ENCODE measurements around the gene PRKAR2B. TPM values are rescaled to one million over a fixed set of nuclear protein-coding genes. Genes with fewer than 3 reads are reported as not detected.

PRKAR2B gene
- total and polyA plus RNA-seq, 2 donors (not counting 1 experiment from before 2014, with no cell fraction given) = 0.07 to 0.81 TPM

GRCh38 chr7:107181172-107181571, 136.7 kb downstream of the PRKAR2B start:
- ChIA-PET POLR2A (interaction anchor here (1.7 kb wide), 1 partner anchor 12 kb away, joined by 7 read pairs; the partner anchor contains the start of gene HBP1), CTCF (interaction anchor here (1.1 to 2.4 kb wide), 4 partner anchors 12 to 31 kb away, joined by 3 to 13 read pairs (median 6); partner anchors contain the start of gene HBP1)
- H3K9me3 ChIP-seq (ENCODE audit: control extremely low read depth in 1 of 3, control insufficient read depth in 2 of 3, insufficient read depth in 1 of 3, low read length in 2 of 3) = no peaks in the 10 kb centered on the region
- H4K20me1 ChIP-seq (ENCODE audit: control insufficient read depth, insufficient read depth, low read length, poor library complexity, severe bottlenecking) = peaks cover 84% of the 10 kb centered on the region
- intact Hi-C loops (cut with micrococcal nuclease) = no loop called here
- no peak overlapping the region for H2AFZ ChIP-seq (ENCODE audit: insufficient read depth, low read depth, low read length, poor library complexity, severe bottlenecking)
- Mint-ChIP-seq H3K9me3 (ENCODE audit: insufficient read depth) (no peaks in the 10 kb centered on the region), H3K27me3 (no peaks in the 10 kb centered on the region), H3K4me3 (no peak overlapping the region), H3K4me1 (peaks cover 20% of the 10 kb centered on the region), H3K27ac (no peak overlapping the region)
- no peak overlapping the region for H3K4me3 ChIP-seq (ENCODE audit: control extremely low read depth in 1 of 5, extremely low read depth in 1 of 5, insufficient read depth in 1 of 5, low read depth in 2 of 5, low read length in 4 of 5)
- H3K27ac ChIP-seq (ENCODE audit: low read length in 2 of 2) = no peak overlapping the region
- DNase-seq (no peak), ATAC-seq (ENCODE audit: low read depth) (no peak)
- H3K9ac ChIP-seq (ENCODE audit: low read length) = no peak overlapping the region
- H3K79me2 ChIP-seq (ENCODE audit: control insufficient read depth, insufficient read depth, low read length) = peaks cover 77% of the 10 kb centered on the region
- TF ChIP-seq EZH2 (IDR thresholded peaks at IDR 0.05; ENCODE audit: borderline replicate concordance, insufficient read depth, low read depth, low read length, poor library complexity, severe bottlenecking) (no peak), CTCF (IDR thresholded peaks at IDR 0.05) (no peak)
- 100% methylated on average over 2 of the region's 5 CpGs for WGBS (ENCODE audit: insufficient coverage)
- H3K27me3 ChIP-seq (replicated peaks in 1 of 4; ENCODE audit: control extremely low read depth in 1 of 4, control insufficient read depth in 3 of 4, insufficient read depth in 4 of 4, low read length in 3 of 4) = no peaks in the 10 kb centered on the region
- H3K36me3 ChIP-seq (replicated peaks in 1 of 2; ENCODE audit: control extremely low read depth in 1 of 2, control insufficient read depth in 1 of 2, extremely low read depth in 1 of 2, insufficient read depth in 2 of 2, low read length in 1 of 2) = peaks cover 8 to 61% of the 10 kb centered on the region in 2 experiments
- H3K4me2 ChIP-seq (replicated peaks; ENCODE audit: low read depth, low read length, poor library complexity, severe bottlenecking) = no peak overlapping the region
- H3K4me1 ChIP-seq (ENCODE audit: control insufficient read depth in 2 of 2, insufficient read depth in 2 of 2, low read length in 2 of 2) = no peaks in the 10 kb centered on the region

DNA sequence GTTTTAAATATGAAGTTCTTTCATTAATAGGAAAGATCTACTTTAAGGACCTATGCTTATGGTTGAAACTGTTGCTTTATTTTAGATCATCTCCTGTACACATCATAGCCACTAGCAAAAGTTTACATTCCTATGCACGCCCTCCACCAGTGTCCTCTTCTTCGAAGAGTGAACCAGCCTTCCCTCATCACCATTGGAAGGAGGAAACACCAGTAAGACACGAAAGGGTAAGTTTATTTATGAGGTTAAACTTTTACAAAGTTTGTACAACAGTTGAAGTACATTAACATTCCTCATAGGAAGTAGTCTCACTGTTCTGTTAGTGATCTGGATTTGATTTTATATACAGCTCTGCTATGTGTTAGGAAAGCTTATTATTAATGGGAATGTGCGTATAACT, 141.2 kb downstream of the PRKAR2B start:
- TF ChIP-seq CTCF (IDR thresholded peaks at IDR 0.05) (no peak), EZH2 (IDR thresholded peaks at IDR 0.05; ENCODE audit: borderline replicate concordance, insufficient read depth, low read depth, low read length, poor library complexity, severe bottlenecking) (no peak)
- DNase-seq (no peak), ATAC-seq (ENCODE audit: low read depth) (no peak)
- H3K4me3 ChIP-seq (ENCODE audit: control extremely low read depth in 1 of 5, extremely low read depth in 1 of 5, insufficient read depth in 1 of 5, low read depth in 2 of 5, low read length in 4 of 5) = no peak overlapping the region
- ChIA-PET CTCF (interaction anchor here (1.1 kb wide), 1 partner anchor 39 kb away, joined by 3 read pairs; no protein-coding TSS in a partner anchor), POLR2A (no interaction called here)
- Mint-ChIP-seq H3K4me1 (peaks cover 2% of the 10 kb centered on the region), H3K9me3 (ENCODE audit: insufficient read depth) (no peaks in the 10 kb centered on the region), H3K4me3 (no peak overlapping the region), H3K27ac (no peak overlapping the region), H3K27me3 (no peaks in the 10 kb centered on the region)
- no CpG with 5 or more reads among the region's 4 CpGs for WGBS (ENCODE audit: insufficient coverage)
- intact Hi-C loops (cut with micrococcal nuclease) = no loop called here
- peaks cover 61% of the 10 kb centered on the region for H4K20me1 ChIP-seq (ENCODE audit: control insufficient read depth, insufficient read depth, low read length, poor library complexity, severe bottlenecking)
- peaks cover 31% of the 10 kb centered on the region for H3K79me2 ChIP-seq (ENCODE audit: control insufficient read depth, insufficient read depth, low read length)
- H3K9ac ChIP-seq (ENCODE audit: low read length) = no peak overlapping the region
- peaks cover 29 to 90% of the 10 kb centered on the region in 2 experiments for H3K36me3 ChIP-seq (replicated peaks in 1 of 2; ENCODE audit: control extremely low read depth in 1 of 2, control insufficient read depth in 1 of 2, extremely low read depth in 1 of 2, insufficient read depth in 2 of 2, low read length in 1 of 2)
- no peaks in the 10 kb centered on the region for H3K27me3 ChIP-seq (replicated peaks in 1 of 4; ENCODE audit: control extremely low read depth in 1 of 4, control insufficient read depth in 3 of 4, insufficient read depth in 4 of 4, low read length in 3 of 4)
- no peaks in the 10 kb centered on the region for H3K4me1 ChIP-seq (ENCODE audit: control insufficient read depth in 2 of 2, insufficient read depth in 2 of 2, low read length in 2 of 2)
- H2AFZ ChIP-seq (ENCODE audit: insufficient read depth, low read depth, low read length, poor library complexity, severe bottlenecking) = no peak overlapping the region
- H3K9me3 ChIP-seq (ENCODE audit: control extremely low read depth in 1 of 3, control insufficient read depth in 2 of 3, insufficient read depth in 1 of 3, low read length in 2 of 3) = no peaks in the 10 kb centered on the region
- H3K27ac ChIP-seq (ENCODE audit: low read length in 2 of 2) = no peak overlapping the region
- no peak overlapping the region for H3K4me2 ChIP-seq (replicated peaks; ENCODE audit: low read depth, low read length, poor library complexity, severe bottlenecking)
